ENCODE measurements around the gene GRN. TPM values are rescaled to one million over a fixed set of nuclear protein-coding genes. Genes with fewer than 3 reads are reported as not detected.
A peak's percentile ranks its signal among the peaks of the same experiment; 100 is the strongest.
"Not testable (repeated sequence)": the region's sequence is repeated elsewhere in the genome, so short reads cannot be mapped to it uniquely, and the experiment has no call there.

The GRN gene
- total RNA-seq, 1 experiment from 2014 or later, result 317 TPM

DNA sequence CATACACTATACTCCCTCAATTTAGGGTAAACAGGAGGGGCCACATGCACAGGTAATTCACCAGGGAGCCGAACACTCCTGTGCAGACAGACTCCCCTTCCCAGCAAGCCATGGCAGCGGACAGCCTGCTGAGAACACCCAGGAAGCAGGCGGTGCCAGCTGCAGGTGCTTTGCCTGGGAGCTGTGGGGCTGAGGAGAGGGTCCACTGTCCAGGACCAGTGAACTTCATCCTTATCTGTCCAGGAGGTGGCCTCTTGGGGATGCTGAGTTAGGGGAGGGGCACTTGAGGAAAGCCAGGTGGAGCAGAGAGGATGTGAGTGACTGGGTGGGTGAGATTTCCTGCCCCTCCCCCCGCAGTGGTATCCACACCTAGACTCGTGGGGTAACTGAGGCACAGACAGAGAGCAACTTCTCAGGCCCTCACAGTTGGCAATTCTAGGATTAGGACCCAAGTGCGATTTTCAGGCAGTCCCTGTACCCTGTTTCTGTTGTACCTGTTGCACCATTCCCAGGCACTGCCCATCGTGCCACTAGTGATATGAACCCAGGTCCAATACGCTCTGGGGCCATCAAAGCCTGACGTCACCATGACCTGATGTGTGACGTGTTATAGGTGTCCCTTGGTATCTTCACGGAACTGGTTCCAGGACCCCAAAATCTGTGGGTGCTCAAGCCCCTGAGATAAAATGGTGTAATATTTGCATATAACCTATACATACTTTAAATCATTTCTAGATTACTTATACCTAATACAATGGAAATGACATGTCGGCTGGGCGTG, 1.2 kb downstream of the GRN start:
- DNase-seq (ENCODE audit: low read depth), result no peak

DNA sequence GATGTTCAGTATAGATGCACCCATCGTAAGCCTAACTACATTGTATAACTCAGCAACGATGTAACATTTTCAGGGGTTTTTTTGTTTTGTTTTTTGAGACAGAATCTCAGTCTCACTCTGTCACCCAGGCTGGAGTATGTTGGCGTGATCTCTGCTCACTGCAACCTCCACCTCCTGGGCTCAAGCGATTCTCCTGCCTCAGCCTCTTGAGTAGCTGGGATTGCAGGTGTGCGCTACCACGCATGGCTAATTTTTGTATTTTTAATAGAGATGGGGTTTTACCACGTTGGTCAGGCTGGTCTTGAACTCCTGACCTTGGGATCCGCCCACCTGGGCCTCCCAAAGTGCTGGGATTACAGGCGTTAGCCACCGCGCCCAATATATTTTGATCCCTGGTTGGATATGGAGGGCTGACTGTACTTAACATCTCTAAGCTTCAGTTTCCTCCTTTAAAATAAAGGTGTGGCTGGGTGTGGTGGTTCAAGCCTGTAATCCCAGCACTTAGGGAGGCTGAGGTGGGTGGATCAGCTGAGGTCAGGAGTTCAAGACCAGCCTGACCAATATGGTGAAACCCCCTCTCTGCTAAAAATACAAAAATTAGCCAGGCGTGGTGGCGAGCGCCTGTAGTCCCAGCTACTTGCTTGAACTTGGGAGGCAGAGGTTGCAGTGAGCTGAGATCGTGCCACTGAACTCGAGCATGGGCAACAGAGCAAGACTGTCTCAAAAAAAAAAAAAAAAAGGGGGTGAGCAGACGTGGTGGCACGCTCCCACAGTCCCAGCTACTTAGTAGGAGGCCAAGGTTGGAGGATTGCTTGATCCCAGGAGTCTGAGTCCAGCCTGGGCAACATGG, 2.3 kb downstream of the GRN start:
- not testable (repeated sequence) for DNase-seq (ENCODE audit: low read depth)

DNA sequence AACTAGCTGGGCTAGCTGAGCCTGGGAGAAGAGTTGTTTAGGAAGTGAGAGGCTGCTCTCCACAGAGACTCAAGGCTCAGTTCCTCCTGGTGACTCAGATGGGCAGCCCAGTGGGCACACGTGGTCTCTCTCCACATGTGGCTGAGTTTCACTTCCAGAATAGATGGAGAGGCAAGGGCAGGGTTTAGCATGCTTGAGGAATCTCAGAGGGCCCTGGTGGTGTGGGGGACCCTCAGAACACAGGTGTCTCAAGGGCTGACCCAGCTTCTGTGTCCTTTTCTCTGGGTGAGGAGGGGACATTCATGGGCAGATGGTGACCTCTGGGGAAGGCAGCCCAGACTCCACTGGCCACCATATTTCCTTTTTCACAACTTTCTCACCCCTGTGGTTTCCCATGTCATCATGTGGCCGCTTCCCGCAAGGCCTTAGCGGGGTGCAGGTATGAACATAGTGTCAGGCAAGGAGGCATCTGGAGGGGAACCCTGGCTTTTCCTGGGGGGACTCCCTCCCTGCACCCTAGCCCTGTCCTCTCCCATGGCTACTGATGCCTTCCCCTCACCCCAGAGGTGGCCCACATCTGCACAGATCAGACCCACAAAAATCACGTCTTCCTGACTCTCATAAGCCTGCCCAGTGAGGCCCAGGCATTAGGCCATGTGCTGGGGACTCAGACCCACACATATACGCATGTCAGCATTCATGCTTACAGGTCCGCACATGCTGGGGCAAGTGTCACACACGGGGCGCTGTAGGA, 3.3 kb downstream of the GRN start:
- peak; percentile 44 for DNase-seq (ENCODE audit: low read depth)

DNA sequence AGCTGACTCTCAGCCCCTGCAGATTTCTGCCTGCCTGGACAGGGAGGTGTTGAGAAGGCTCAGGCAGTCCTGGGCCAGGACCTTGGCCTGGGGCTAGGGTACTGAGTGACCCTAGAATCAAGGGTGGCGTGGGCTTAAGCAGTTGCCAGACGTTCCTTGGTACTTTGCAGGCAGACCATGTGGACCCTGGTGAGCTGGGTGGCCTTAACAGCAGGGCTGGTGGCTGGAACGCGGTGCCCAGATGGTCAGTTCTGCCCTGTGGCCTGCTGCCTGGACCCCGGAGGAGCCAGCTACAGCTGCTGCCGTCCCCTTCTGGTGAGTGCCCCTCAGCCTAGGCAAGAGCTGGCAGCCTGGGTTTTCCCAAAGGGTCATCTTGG, 3.9 kb downstream of the GRN start:
- DNase-seq (ENCODE audit: low read depth), result no peak

DNA sequence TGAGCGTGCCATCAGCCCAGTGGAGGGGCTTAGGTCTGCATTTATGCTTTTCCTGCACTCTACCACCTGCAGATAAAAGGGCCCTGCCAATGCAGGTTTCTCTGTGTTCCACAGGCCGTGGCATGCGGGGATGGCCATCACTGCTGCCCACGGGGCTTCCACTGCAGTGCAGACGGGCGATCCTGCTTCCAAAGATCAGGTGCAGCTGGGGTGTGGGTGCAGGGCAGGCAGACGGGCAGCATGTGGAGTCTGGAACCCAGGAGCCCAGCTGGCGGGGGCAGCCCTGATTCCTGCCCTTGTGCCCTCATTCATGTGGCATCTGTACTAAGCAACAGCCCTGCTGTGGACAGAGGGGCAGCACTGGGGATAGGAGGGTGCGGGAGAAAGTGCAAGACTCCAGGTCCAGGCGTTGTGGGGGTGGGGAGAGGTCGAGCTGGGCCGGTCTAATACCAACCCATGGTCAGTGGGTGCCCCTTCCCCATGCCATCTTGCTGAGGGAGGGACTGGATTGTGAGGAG, 4.5 kb downstream of the GRN start:
- DNase-seq (ENCODE audit: low read depth), result no peak

DNA sequence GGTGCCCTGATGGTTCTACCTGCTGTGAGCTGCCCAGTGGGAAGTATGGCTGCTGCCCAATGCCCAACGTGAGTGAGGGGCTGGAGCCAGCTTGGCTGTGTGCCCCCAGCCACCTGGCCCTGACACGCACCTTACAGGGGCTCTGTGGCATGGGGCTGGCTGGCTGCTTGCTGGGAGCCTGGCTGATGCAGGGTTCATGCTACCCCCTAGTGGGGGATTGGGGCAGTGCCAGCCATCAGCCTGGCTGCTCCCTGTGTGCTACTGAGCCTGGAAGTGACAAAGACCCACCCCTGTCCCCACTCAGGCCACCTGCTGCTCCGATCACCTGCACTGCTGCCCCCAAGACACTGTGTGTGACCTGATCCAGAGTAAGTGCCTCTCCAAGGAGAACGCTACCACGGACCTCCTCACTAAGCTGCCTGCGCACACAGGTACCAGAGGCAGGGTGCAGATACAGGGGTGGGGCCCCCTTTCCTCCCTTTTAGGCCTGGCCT, 5.7 kb downstream of the GRN start:
- DNase-seq (ENCODE audit: low read depth), result peak; percentile 42

DNA sequence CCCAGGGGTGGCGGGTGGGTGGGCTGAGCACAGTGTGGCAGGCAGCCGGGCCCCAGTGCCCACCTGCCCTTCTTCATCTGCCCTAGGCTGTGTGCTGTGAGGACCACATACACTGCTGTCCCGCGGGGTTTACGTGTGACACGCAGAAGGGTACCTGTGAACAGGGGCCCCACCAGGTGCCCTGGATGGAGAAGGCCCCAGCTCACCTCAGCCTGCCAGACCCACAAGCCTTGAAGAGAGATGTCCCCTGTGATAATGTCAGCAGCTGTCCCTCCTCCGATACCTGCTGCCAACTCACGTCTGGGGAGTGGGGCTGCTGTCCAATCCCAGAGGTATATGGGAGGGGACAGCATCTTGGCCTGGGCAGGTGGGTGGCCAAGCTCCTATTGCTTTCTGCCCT, 6.4 kb downstream of the GRN start:
- no peak for DNase-seq (ENCODE audit: low read depth)

DNA sequence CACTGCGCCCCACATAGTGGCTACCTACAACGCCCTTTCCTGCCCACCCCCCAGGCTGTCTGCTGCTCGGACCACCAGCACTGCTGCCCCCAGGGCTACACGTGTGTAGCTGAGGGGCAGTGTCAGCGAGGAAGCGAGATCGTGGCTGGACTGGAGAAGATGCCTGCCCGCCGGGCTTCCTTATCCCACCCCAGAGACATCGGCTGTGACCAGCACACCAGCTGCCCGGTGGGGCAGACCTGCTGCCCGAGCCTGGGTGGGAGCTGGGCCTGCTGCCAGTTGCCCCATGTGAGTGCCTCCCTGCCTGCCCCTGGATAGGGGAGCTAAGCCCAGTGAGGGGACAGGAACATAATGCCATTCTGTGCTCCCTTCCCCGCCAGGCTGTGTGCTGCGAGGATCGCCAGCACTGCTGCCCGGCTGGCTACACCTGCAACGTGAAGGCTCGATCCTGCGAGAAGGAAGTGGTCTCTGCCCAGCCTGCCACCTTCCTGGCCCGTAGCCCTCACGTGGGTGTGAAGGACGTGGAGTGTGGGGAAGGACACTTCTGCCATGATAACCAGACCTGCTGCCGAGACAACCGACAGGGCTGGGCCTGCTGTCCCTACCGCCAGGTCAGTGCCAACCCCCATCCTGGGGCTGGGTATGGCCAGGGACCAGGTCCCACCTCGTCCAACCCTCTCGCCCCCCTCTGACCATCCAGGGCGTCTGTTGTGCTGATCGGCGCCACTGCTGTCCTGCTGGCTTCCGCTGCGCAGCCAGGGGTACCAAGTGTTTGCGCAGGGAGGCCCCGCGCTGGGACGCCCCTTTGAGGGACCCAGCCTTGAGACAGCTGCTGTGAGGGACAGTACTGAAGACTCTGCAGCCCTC, 7.1 kb downstream of the GRN start:
- DNase-seq (ENCODE audit: low read depth), result no peak

DNA sequence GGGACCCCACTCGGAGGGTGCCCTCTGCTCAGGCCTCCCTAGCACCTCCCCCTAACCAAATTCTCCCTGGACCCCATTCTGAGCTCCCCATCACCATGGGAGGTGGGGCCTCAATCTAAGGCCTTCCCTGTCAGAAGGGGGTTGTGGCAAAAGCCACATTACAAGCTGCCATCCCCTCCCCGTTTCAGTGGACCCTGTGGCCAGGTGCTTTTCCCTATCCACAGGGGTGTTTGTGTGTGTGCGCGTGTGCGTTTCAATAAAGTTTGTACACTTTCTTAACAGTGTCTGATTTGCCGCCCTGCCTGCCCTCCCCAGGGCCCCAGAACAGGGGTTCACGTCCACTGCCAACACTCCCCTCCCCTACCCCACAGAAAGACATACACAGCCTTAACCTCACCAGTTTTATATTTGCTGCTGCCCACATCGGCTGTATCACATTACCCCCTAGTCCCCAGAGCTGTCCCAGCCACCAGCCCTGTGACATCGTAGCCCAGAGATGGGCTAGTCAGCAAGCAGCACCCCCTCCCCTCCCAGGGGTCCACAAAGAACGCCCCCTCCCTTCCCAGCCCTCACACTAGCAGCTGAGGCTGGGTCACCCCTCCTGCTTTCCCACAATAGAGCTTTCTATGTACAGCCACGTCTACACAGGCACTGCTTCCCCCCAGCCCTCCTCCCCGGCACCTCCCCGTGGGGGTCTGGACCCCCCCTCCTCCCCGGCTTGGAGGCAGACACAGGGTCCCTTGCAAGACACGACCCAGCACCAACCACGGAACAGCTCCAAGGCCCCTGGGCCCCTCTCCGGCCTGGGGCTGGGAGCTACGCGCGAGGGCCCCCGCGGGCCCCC, 7.9 kb downstream of the GRN start:
- DNase-seq (ENCODE audit: low read depth), result no peak

DNA sequence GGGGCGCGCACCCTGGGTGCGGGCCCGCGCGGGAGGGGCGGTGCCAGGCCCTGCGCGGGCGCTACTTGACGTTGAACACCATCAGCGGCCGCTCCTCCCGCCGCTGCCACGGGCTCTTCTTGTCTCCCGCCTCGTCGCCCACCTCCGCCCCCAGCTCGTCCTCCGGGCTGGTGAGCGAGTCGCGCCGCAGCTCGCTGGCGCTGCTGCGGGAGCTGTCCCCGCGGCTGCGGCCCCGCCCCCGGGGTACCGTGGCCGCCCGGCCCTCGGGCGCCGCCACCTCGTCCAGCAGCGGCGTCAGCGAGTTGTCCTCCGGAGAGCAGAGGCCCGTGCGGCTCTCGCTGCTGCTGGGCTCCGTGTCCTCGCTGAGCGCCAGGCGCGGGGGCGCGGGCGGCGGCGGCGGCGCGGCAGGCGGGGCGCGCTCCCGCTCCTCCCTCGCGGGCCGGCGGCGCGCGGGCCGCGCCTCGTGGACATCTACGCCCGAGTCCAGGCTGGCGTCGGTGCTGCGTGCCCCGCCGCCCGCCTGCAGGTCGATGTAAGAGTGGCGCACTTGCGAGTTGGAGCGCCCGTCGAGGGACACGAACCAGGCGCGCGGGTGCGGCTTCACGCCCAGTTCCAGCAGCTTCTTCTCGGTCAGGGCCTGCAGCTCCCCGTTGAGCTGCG, 8.7 kb downstream of the GRN start:
- DNase-seq (ENCODE audit: low read depth), result no peak

DNA sequence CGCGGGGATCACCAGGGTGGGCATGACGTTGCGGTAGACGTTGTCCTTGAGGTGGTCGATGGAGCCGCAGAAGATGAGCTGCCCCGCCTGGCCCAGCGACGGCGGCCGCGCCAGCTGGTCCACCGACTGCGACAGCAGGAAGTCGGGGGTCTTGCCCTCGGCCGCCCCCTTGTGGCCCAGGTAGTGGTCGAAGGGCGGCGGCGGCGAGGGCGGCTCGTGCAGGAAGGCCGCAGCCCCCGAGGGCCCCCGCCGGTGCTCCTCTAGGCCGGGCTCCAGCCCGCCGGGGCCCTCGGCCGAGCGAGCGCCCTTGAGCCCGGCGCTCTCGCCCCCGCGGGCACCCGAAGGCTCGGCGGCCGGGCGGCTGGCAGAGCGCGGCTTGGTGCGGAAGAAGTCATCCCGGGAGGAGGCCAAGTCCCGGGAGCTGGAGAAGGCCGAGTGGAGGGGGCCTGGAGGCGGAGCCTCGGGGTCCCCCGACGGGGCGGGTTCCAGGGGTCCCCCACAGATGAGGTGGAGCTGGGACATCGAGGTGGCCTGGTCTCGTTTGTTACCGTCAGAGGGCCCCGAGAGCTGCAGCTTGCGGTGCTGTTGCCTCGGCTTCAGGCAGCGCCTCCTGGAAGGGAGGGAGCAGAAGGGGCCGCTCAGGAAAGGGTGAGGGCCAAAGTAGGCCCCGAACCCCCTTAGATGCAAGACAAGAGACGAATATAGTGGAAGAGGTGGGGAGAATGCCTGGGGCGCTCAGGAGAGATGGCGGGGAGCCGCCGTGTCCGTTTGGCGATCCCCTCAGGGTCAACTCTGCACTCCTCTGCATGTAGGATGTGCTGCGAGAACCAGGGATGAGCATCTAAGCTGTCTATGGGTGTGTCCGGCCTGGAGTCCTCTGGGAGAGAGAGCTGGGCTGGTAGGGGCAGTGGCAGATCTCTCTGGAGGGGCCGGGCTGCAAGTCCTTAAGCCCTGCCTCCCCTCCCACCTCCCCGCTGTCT, 9.8 kb downstream of the GRN start:
- DNase-seq (ENCODE audit: low read depth), result no peak

DNA sequence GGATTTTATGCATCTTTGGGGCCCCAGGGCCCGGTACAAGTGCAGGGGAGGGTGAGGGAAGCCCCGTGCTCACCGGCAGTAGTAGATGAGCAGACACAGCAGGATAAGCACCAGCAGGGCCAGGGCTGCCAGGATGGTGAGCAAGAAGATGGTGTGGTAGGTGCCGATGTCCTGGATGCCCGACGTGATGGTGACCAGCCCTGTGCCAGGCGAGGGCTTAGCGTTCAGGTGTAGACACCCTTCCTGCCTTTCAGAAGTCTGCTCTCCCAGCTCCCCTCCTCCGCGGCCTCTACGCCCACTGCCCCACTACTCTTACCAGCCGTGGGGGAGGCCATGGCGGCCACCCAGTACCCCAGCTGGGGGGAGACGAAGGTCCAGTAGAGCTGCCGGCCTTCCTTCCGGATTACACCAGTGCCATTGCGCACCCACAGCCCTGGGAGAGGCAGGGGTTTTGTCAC, 10.6 kb downstream of the GRN start:
- no peak for DNase-seq (ENCODE audit: low read depth)

DNA sequence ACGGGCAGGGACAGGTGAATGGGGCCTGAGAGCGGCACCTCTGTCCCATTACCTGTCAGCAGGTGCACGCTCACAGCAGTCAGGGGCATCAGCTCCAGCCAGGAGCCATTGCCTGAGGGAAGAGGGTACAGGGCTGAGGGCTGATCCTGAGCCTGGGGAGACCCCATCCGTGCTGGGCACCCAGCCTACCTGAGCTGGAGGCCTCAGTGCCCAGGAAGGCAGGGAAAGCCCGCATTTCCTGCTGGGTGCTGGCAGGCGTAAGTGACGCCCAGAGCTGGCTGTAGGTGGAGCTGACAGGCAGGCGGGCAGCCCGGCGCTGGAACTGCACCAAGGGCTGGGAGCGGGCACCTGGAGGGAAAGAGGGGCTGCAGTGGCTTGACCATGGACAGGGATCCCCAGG, 11.1 kb downstream of the GRN start:
- no peak for DNase-seq (ENCODE audit: low read depth)

DNA sequence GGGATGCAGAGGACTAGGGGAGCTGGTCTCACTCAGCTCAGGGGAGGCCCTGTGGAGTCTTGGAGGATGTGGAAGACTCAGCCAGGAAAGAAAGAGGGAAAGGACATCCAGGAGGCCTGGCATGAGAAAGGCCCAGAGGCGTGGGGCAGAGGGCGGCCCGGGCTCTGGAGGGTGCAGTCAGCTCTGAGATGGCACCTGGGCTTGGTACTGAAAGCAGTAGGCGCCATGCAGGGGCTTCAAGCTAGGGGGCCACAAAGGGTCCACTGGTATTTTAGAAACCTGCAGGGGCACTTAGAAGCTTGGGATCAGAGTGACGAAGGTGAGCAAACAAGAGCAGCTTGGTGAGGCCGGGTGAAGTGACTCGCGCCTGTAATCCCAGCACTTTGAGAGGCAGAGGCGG, 13.0 kb downstream of the GRN start:
- no peak for DNase-seq (ENCODE audit: low read depth)

DNA sequence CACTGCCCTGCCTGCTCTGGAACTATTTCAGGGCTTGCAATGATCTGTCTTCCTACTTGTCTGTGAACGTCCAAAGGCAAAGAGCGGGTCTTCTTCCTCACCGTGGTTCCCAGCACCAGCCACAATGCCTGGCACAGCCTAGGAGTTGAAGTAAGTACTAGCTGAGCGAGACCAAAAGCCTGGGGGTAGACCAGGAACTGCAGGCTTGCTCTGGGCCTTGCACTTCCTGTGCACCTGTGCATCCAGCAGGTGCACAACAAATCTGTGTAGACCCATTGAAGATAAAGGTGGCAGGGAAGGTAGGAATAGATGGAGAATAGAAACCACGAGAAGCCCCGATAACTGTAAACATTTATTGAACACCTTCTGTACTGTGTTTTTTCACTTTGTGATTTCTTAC, 13.9 kb downstream of the GRN start:
- no peak for DNase-seq (ENCODE audit: low read depth)

DNA sequence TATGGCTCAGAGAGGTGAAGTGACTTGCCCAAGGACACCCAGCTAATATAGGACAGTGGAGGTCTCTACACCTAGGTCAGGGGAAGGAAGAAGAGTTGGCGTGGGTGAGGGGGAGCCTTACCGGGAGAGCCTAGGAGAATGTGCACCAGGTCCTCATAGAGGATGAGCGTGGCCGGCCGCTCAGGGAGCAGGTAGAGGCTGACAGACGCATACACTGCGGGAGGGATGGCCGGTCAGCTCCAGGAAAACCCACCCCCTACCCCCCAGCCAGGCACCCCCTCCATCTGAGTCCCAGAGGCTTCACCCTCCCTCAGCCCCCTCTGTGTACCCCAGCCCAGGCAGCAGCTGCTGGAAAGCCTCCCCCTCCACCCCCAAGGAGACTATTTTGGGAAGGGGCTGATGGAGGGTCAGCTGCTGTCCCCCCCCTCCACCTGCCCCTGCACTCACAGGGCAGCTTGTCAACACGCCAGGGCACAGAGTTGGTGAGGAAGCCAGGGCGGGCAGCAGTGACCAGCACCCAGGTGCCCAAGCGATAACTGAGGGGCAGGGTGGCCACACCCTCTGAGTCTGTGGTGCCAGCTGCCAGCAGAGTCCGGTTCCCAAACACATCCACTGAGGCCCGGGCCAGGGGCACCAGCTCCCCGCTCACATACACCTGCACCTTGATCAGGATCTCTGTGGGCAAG, 14.5 kb downstream of the GRN start:
- no peak for DNase-seq (ENCODE audit: low read depth)

DNA sequence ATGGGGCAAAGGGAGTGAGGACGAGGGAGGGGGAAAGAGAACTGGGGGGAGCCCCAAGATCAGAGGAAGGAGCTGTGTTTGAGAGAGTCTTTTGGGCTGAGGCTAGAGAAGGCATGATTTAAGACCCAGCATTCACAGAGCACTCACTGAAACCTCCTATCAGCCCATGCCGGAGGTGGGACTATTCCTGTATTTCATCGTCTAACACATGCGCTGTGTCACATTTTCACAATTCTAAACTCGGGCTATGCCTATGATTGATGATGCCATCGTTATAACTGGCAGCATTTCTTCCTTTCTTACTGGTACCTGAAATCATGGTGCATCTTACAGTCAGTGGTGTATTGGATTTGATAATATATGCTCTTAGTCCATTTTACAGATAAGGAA, 15.0 kb downstream of the GRN start:
- DNase-seq (ENCODE audit: low read depth), result no peak

DNA sequence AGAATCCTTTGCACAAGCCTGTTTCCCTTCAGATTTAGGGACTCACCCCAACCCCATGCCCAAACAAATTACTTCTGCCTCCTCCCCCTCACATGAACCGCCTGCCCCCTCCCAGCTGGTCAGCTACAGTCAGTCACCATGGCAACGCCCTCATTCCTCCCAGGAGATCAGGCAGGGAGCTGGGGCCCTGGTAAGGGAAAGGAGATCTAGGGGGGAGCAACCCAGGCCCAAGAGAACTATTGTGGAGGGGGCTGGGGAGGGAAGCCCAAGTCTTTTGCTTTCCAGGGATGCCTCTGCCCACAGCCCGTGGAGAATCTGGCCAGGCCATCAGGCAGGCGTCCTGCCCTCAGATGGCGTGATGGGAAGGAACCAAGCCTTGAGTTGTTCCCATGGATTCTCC, 15.7 kb downstream of the GRN start:
- peak; percentile 38 for DNase-seq (ENCODE audit: low read depth)
